ENCODE data around the gene ZYG11B. TPM values are rescaled to one million over a fixed set of nuclear protein-coding genes. Genes with fewer than 3 reads are reported as not detected.
"Not testable (repeated sequence)": the region's sequence is repeated elsewhere in the genome, so short reads cannot be mapped to it uniquely, and the experiment has no call there.

ZYG11B gene
- total RNA-seq, 2 donors from 2014 or later, result 20.5 to 26.6 TPM

DNA sequence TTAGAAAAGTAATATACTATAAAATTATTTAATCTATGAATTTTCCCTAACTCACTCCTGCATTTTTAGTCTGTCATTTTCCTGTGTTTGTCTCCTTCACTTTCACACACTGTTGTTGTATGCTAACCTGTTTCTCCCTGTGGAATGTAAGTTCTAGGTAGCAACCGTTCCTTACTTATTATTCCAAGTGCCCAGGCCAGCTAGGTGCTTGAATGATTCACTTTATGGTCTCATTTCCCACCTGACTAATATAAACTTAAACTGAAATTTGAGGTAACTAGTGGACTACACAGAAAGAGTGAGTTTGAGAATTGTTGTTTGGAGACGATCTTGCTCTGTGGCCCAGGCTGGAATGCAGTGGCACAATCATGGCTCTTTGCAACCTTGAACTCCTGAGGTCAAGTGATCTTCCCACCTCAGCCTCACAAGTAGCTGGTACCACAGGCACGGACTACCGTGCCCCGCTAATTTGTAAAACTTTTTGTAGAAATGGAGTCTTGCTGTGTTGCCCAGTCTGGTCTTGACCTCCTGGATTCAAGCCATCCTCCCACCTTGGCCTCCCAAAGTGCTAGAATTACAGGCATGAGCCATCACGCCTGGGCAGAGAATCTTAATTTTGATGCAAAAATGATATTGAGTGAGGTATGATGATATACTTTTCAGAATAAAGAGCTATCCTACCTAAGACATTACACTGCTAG is 1.9 kb downstream of the ZYG11B start:
- no peak for DNase-seq
- Histone ChIP-seq H3K9ac (ENCODE audit: low read depth in 2 of 2, low read length in 2 of 2) (no peak overlapping the region), H3K4me1 (no peaks in the 10 kb centered on the region), H3K27me3 (no peaks in the 10 kb centered on the region), H3K27ac (no peak overlapping the region), H3K9me3 (no peaks in the 10 kb centered on the region), H3K4me3 (no peak overlapping the region), H3K36me3 (no peaks in the 10 kb centered on the region)
- intact Hi-C loops (cut with DNase I), result no loop called here
- TF ChIP-seq, protein P1, sequence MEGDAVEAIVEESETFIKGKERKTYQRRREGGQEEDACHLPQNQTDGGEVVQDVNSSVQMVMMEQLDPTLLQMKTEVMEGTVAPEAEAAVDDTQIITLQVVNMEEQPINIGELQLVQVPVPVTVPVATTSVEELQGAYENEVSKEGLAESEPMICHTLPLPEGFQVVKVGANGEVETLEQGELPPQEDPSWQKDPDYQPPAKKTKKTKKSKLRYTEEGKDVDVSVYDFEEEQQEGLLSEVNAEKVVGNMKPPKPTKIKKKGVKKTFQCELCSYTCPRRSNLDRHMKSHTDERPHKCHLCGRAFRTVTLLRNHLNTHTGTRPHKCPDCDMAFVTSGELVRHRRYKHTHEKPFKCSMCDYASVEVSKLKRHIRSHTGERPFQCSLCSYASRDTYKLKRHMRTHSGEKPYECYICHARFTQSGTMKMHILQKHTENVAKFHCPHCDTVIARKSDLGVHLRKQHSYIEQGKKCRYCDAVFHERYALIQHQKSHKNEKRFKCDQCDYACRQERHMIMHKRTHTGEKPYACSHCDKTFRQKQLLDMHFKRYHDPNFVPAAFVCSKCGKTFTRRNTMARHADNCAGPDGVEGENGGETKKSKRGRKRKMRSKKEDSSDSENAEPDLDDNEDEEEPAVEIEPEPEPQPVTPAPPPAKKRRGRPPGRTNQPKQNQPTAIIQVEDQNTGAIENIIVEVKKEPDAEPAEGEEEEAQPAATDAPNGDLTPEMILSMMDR (IDR thresholded peaks at IDR 0.05), result no peak

DNA sequence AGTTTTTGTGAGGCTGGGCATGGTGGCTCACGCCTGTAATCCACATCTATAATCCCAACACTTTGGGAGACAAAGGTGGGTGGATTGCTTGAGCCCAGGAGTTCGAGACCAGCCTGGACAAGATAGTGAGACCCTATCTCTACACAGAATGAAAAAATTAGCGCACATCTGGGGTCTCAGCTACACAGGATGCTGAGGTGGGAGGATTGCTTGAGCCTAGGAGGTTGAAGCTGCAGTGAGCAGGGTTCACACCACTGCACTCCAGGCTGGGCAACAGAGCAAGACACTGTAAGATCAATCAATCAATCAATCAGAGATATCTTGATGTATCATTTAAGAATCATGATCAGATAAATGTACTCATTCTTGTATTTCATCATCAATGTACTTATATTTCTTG is 7.1 kb downstream of the ZYG11B start:
- Histone ChIP-seq H3K27me3 (no peaks in the 10 kb centered on the region), H3K9me3 (no peaks in the 10 kb centered on the region), H3K27ac (no peak overlapping the region), H3K4me3 (no peak overlapping the region), H3K9ac (ENCODE audit: low read depth in 2 of 2, low read length in 2 of 2) (no peak overlapping the region), H3K36me3 (no peaks in the 10 kb centered on the region), H3K4me1 (no peaks in the 10 kb centered on the region)
- intact Hi-C loops (cut with DNase I), result no loop called here
- no peak for DNase-seq
- TF ChIP-seq, protein P1 (IDR thresholded peaks at IDR 0.05), result no peak

DNA sequence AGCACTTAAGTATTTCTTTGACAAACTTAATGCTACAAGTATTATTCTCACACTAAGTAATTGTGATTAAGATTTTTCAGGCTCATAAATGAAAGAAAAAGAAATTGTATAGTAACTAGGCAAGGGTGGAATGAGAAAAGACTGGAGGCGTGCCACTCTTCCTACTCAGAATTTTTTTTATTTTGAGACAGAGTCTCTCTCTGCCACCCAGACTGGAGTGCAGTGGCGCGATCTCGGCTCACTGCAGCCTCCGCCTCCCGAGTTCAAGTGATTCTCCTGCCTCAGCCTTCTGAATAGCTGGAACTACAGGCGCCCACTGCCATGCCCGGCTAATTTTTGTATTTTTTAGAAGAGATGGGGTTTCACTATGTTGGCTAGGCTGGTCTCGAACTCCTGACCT is 9.1 kb downstream of the ZYG11B start:
- H3K27me3 ChIP-seq; H3K36me3 ChIP-seq; H3K27ac ChIP-seq; H3K9me3 ChIP-seq; DNase-seq; H3K9ac ChIP-seq (ENCODE audit: low read depth in 2 of 2, low read length in 2 of 2); H3K4me1 ChIP-seq; intact Hi-C loops (cut with DNase I); H3K4me3 ChIP-seq: not testable (repeated sequence)

DNA sequence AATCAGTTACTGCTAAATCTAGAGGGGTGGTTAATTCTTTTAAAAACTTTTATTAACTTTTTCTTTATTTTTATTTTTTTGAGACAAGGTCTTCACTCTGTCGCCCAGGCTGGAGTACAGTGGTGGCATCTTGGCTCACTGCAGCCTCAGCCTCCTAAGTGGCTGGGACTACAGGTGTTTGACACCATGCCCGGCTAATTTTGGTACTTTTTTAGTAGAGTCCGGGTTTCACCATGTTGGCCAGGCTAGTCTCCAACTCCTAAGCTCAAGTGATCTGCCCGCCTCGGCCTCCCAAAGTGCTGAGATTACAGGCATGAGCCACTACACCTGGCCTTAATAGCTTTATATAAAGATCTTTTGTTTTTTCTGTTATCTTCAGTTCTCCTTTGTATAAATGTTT is 11.9 kb downstream of the ZYG11B start:
- intact Hi-C loops (cut with DNase I), result no loop called here
- Histone ChIP-seq H3K4me1 (no peaks in the 10 kb centered on the region), H3K9me3 (no peaks in the 10 kb centered on the region), H3K27ac (no peak overlapping the region), H3K36me3 (no peaks in the 10 kb centered on the region), H3K27me3 (no peaks in the 10 kb centered on the region), H3K4me3 (no peak overlapping the region), H3K9ac (ENCODE audit: low read depth in 2 of 2, low read length in 2 of 2) (no peak overlapping the region)
- TF ChIP-seq, protein P1 (IDR thresholded peaks at IDR 0.05), result no peak
- no peak for DNase-seq

DNA sequence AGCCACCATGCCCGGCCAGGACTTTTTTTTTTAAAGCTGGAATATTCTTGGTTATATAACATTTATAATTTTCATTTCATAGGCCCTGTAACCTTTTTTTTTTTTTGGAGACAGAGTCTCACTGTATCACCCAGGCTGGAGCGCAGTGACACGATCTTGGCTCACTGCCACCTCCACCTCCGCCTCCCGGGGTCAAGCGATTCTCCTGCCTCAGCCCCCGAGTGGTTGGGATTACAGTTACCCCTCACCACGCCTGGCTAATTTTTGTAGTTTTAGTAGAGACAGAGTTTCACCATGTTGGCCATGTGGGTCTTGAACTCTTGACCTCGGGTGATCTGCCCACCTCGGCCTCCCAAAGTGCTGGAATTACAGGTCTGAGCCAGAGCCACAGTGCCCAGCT is 12.6 kb downstream of the ZYG11B start:
- H3K36me3 ChIP-seq, result no peaks in the 10 kb centered on the region
- DNase-seq, result no peak
- H3K9ac ChIP-seq (ENCODE audit: low read depth in 2 of 2, low read length in 2 of 2), result no peak overlapping the region
- no peaks in the 10 kb centered on the region for H3K4me1 ChIP-seq
- no peaks in the 10 kb centered on the region for H3K9me3 ChIP-seq
- no peak overlapping the region for H3K4me3 ChIP-seq
- H3K27me3 ChIP-seq, result no peaks in the 10 kb centered on the region
- no peak overlapping the region for H3K27ac ChIP-seq
- intact Hi-C loops (cut with DNase I), result no loop called here
- TF ChIP-seq, protein P1 (IDR thresholded peaks at IDR 0.05), result no peak

DNA sequence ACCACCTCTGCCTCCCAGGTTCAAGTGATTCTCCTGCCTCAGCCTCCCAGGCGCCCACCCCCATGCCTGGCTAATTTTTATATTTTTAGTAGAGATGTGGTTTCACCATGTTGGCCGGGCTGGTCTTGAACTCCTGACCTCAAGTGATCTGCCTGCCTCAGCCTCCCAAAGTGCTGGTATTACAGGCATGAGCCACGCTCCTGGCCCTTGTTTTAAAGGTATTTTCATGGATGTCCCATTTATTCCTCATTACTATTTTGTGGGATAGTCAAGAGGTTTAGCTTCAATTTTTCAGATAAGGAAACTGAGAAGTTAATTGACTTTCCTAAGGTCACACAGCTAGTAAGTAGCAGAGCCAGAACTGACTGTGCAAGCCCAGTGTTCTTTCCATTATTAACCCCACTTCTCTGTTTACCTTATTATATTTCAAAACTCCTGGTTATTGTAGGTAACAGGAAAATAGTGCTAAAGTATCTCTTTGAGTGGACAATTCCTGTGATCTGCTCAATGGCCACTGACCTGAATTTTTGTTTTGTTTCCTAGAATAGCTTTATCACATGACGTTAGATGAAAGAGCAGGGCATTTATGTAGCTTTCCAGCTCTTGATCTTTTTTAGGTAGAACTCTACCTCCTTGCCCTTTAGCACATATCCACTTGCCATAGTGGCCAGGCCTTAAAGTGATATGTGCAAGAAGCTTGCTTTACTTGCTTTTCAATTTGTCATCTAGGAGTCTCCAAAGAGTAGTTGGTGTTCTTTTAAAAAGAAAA is 13.6 kb downstream of the ZYG11B start:
- H3K9me3 ChIP-seq, result no peaks in the 10 kb centered on the region
- H3K4me3 ChIP-seq, result no peak overlapping the region
- H3K27ac ChIP-seq, result no peak overlapping the region
- no peak overlapping the region for H3K9ac ChIP-seq (ENCODE audit: low read depth in 2 of 2, low read length in 2 of 2)
- intact Hi-C loops (cut with DNase I), result no loop called here
- no peaks in the 10 kb centered on the region for H3K27me3 ChIP-seq
- DNase-seq, result no peak
- no peaks in the 10 kb centered on the region for H3K36me3 ChIP-seq
- TF ChIP-seq, protein P1 (IDR thresholded peaks at IDR 0.05), result no peak
- no peaks in the 10 kb centered on the region for H3K4me1 ChIP-seq

Measured in colonic mucosa (tissue), 4 donors.